H9 (cell line): ENCODE data around the gene ATG7. TPM values are rescaled to one million over a fixed set of nuclear protein-coding genes. Genes with fewer than 3 reads are reported as not detected.

Experiments used
- DNase-seq: peaks from one replicate; pipeline ENCODE4 v3.0.0-alpha.2; 2017
- H2AFZ ChIP-seq: one replicate; pipeline ENCODE4 v1.6.1; 2013; ENCODE audit warnings: mild to moderate bottlenecking, low read length, control low read depth, moderate library complexity
- H2AK5ac ChIP-seq: 2 replicates; pipeline ENCODE4 v1.6.1; 2013; ENCODE audit warnings: low read length, control low read depth, mixed read lengths; ENCODE audit not compliant: insufficient read length
- H2BK120ac ChIP-seq: one replicate; pipeline ENCODE4 v1.6.1; 2013; ENCODE audit warnings: low read depth, mild to moderate bottlenecking, low read length, control low read depth, inconsistent platforms; ENCODE audit not compliant: poor library complexity, severe bottlenecking
- H2BK12ac ChIP-seq: 2 replicates; pipeline ENCODE4 v1.6.1; 2013; ENCODE audit warnings: low read length, control low read depth, mixed read lengths, low read depth; ENCODE audit not compliant: insufficient read length
- H2BK15ac ChIP-seq: 2 replicates; pipeline ENCODE4 v1.6.1; 2013; ENCODE audit warnings: low read depth, low read length, control low read depth
- H2BK20ac ChIP-seq: one replicate; pipeline ENCODE4 v1.6.1; 2013; ENCODE audit warnings: low read depth, mild to moderate bottlenecking, low read length, control low read depth, inconsistent platforms; ENCODE audit not compliant: poor library complexity, severe bottlenecking
- H2BK5ac ChIP-seq: 2 replicates; pipeline ENCODE4 v1.6.1; 2013; ENCODE audit warnings: low read length, control low read depth, mixed read lengths; ENCODE audit not compliant: insufficient read length
- H3K14ac ChIP-seq: 2 replicates; pipeline ENCODE4 v1.6.1; 2013; ENCODE audit warnings: low read length, control low read depth; ENCODE audit not compliant: insufficient read depth
- H3K18ac ChIP-seq: 2 replicates; pipeline ENCODE4 v1.6.1; 2013; ENCODE audit warnings: low read depth, mild to moderate bottlenecking, mixed read lengths, low read length, control low read depth; ENCODE audit not compliant: insufficient read length
- H3K23ac ChIP-seq: 2 replicates; pipeline ENCODE4 v1.6.1; 2013; ENCODE audit warnings: low read length, control low read depth, mixed read lengths, low read depth; ENCODE audit not compliant: insufficient read length
- H3K23me2 ChIP-seq: 2 replicates; pipeline ENCODE4 v1.6.1; 2013; ENCODE audit warnings: low read depth, mild to moderate bottlenecking, mixed read lengths, low read length, control low read depth; ENCODE audit not compliant: insufficient read length, poor library complexity, severe bottlenecking
- H3K27ac ChIP-seq: 2 replicates; pipeline ENCODE4 v1.5.1; 2013; ENCODE audit warnings: low read length, control low read depth, mixed read lengths, low read depth; ENCODE audit not compliant: insufficient read length
- H3K27me3 ChIP-seq: 2 replicates; pipeline ENCODE4 v1.6.1; 2013; ENCODE audit warnings: low read length, control low read depth, inconsistent platforms; ENCODE audit not compliant: insufficient read depth
- H3K4ac ChIP-seq: 2 replicates; pipeline ENCODE4 v1.6.1; 2013; ENCODE audit warnings: low read depth, mild to moderate bottlenecking, control low read depth, inconsistent platforms, low read length, moderate library complexity
- H3K4me1 ChIP-seq: 2 replicates; pipeline ENCODE4 v1.6.1; 2013; ENCODE audit warnings: low read length, control low read depth, inconsistent platforms; ENCODE audit not compliant: insufficient read depth
- H3K4me2 ChIP-seq: 2 replicates; pipeline ENCODE4 v1.6.1; 2013; ENCODE audit warnings: low read length, control low read depth, mixed read lengths; ENCODE audit not compliant: insufficient read length, insufficient read depth
- H3K56ac ChIP-seq: 2 replicates; pipeline ENCODE4 v1.6.1; 2013; ENCODE audit warnings: low read depth, mild to moderate bottlenecking, mixed read lengths, low read length, control low read depth; ENCODE audit not compliant: insufficient read length
- H3K79me1 ChIP-seq: 2 replicates; pipeline ENCODE4 v1.6.1; 2013; ENCODE audit warnings: low read depth, mild to moderate bottlenecking, moderate library complexity, low read length, control low read depth, inconsistent platforms; ENCODE audit not compliant: insufficient read depth, poor library complexity, severe bottlenecking
- H3K79me2 ChIP-seq: 2 replicates; pipeline ENCODE4 v1.6.1; 2013; ENCODE audit warnings: low read length, control low read depth, inconsistent platforms; ENCODE audit not compliant: insufficient read depth
- H3K9ac ChIP-seq: 2 replicates; pipeline ENCODE4 v1.6.1; 2013; ENCODE audit warnings: low read length, control low read depth, mixed read lengths; ENCODE audit not compliant: insufficient read length; ENCODE audit errors: extremely low read depth
- H3K9me3 ChIP-seq: one replicate; pipeline ENCODE4 v1.6.1; 2013; ENCODE audit warnings: low read depth, low read length, inconsistent platforms; ENCODE audit not compliant: control insufficient read depth
- H3T11ph ChIP-seq: one replicate; pipeline ENCODE4 v1.6.1; 2013; ENCODE audit warnings: mild to moderate bottlenecking, low read length, control low read depth, inconsistent platforms
- H4K20me1 ChIP-seq: one replicate; pipeline ENCODE4 v1.6.1; 2013; ENCODE audit not compliant: control insufficient read depth, insufficient read length, insufficient read depth
- H4K5ac ChIP-seq: 2 replicates; pipeline ENCODE4 v1.6.1; 2013; ENCODE audit warnings: low read depth, mild to moderate bottlenecking, mixed read lengths, low read length, control low read depth; ENCODE audit not compliant: insufficient read length
- H4K8ac ChIP-seq: replicated peaks from 2 replicates; pipeline ENCODE4 v1.6.1; 2013; ENCODE audit warnings: low read length, control low read depth, mixed read lengths, low read depth; ENCODE audit not compliant: insufficient read length
- H4K91ac ChIP-seq: 2 replicates; pipeline ENCODE4 v1.6.1; 2013; ENCODE audit warnings: low read depth, mild to moderate bottlenecking, moderate library complexity, mixed read lengths, low read length, control low read depth; ENCODE audit not compliant: insufficient read length
- H3K27ac Mint-ChIP-seq, 3 experiments: 2 replicates in 2 of 3; 3 replicates in 1 of 3; pipeline ENCODE4 v1.8.0; 2020 to 2021; ENCODE audit warnings: mixed read lengths in 3 of 3, mild to moderate bottlenecking in 1 of 3, moderate library complexity in 1 of 3
- H3K27me3 Mint-ChIP-seq: 2 replicates; pipeline ENCODE4 v1.8.0; 2021; ENCODE audit warnings: low read depth, mild to moderate bottlenecking, moderate library complexity, mixed read lengths
- H3K36me3 Mint-ChIP-seq, 3 experiments: 2 replicates in 2 of 3; 3 replicates in 1 of 3; pipeline ENCODE4 v1.8.0; 2020 to 2021; ENCODE audit warnings: low read depth in 3 of 3, mixed read lengths in 3 of 3; ENCODE audit not compliant: insufficient read depth in 1 of 3
- H3K4me1 Mint-ChIP-seq, 2 experiments: 2 replicates each; pipeline ENCODE4 v1.8.0; 2020; ENCODE audit warnings: mixed read lengths in 2 of 2
- H3K4me3 Mint-ChIP-seq, 2 experiments: 2 replicates in 1 of 2; 3 replicates in 1 of 2; pipeline ENCODE4 v1.8.0; 2020 to 2021; ENCODE audit warnings: mild to moderate bottlenecking in 2 of 2, mixed read lengths in 2 of 2, moderate library complexity in 1 of 2
- H3K9me3 Mint-ChIP-seq, 2 experiments: 2 replicates in 1 of 2; 3 replicates in 1 of 2; pipeline ENCODE4 v1.8.0; 2020; ENCODE audit warnings: mild to moderate bottlenecking in 2 of 2, mixed read lengths in 2 of 2, moderate library complexity in 1 of 2
- CTCF ChIP-seq: fragments of 200-600 bp; sonication (generic); conservative IDR thresholded peaks from 3 replicates; pipeline ENCODE4 v1.8.0; 2021; ENCODE audit warnings: antibody characterized with exemption, mild to moderate bottlenecking
- WGBS: extraction: QIAGEN DNeasy Blood & Tissue Kit; methylation state at CpG from one replicate; pipeline ENCODE4 v1.1.7; 2013; ENCODE audit warnings: missing lambda C conversion rate, low lambda C conversion rate, mixed read lengths; ENCODE audit not compliant: insufficient read length; ENCODE audit errors: extremely low coverage; 5-methylcytosine and 5-hydroxymethylcytosine counted together
- total RNA-seq: library from RNA; stranded (reverse); gene quantifications from 2 replicates; pipeline ENCODE4 v1.2.1, GENCODE V29; 2021

Gene ATG7
- total RNA-seq, 1 experiment from 2014 or later = 17.9 TPM

GRCh38 chr3:11258958-11259357 lies 13.2 kb upstream of the ATG7 start:
- H3K27me3 Mint-ChIP-seq = peaks cover 25% of the 10 kb centered on the region
- H3K4ac ChIP-seq = no peak overlapping the region
- no peak overlapping the region for H2BK20ac ChIP-seq
- no peak overlapping the region for H3K56ac ChIP-seq
- no peak overlapping the region for H3K9ac ChIP-seq
- no peak for DNase-seq
- H3K79me1 ChIP-seq = no peaks in the 10 kb centered on the region
- H2BK12ac ChIP-seq = no peak overlapping the region
- H3K27ac ChIP-seq = no peak overlapping the region
- H2AFZ ChIP-seq = no peak overlapping the region
- H3K79me2 ChIP-seq = no peaks in the 10 kb centered on the region
- no peaks in the 10 kb centered on the region for H3K27me3 ChIP-seq
- no peak overlapping the region for H4K5ac ChIP-seq
- H3K18ac ChIP-seq = no peak overlapping the region
- H3K23ac ChIP-seq = no peak overlapping the region
- no peaks in the 10 kb centered on the region for H3K4me1 ChIP-seq
- H2BK15ac ChIP-seq = no peak overlapping the region
- no peaks in the 10 kb centered on the region for H3K23me2 ChIP-seq
- no peak overlapping the region for H4K91ac ChIP-seq
- H4K20me1 ChIP-seq = no peaks in the 10 kb centered on the region
- no CpG with 5 or more reads among the region's 11 CpGs for WGBS
- H3K27ac Mint-ChIP-seq = no peak overlapping the region
- H3K14ac ChIP-seq = no peak overlapping the region
- no peak overlapping the region for H4K8ac ChIP-seq
- H3T11ph ChIP-seq = no peak overlapping the region
- no peak overlapping the region for H2BK120ac ChIP-seq
- H3K9me3 Mint-ChIP-seq = no peaks in the 10 kb centered on the region
- no peak overlapping the region for H2AK5ac ChIP-seq
- H2BK5ac ChIP-seq = no peak overlapping the region
- no peak overlapping the region for H3K4me2 ChIP-seq
- H3K4me1 Mint-ChIP-seq = no peaks in the 10 kb centered on the region
- peak; percentile 36; the same call in 2 of the 3 replicates for TF ChIP-seq CTCF
- H3K4me3 Mint-ChIP-seq = no peak overlapping the region
- H3K9me3 ChIP-seq = no peaks in the 10 kb centered on the region
- H3K36me3 Mint-ChIP-seq = no peaks in the 10 kb centered on the region
